Small intestine (tissue), 16 donors: ENCODE results near the gene CCDC33. TPM values are rescaled to one million over a fixed set of nuclear protein-coding genes. Genes with fewer than 3 reads are reported as not detected.
A peak's percentile ranks its signal among the peaks of the same experiment; 100 is the strongest.

ENCODE experiments used
- DNase-seq, 2 donors: peaks; one replicate each; pipeline versions ENCODE4 v3.0.0 to v3.0.0-alpha.2; 2013
- FAIRE-seq: peaks from 2 replicates; lab custom pipeline; 2012; peaks lifted over from hg19 to GRCh38; lab: Jason Lieb, UNC
- H3K27ac ChIP-seq, 3 donors: one replicate each; pipeline ENCODE4 v1.5.1; 2013; ENCODE audit warnings: low read length in 2 of 3, mild to moderate bottlenecking in 2 of 3, control low read depth in 1 of 3, inconsistent platforms in 1 of 3, low read depth in 1 of 3, moderate library complexity in 1 of 3
- H3K27me3 ChIP-seq, 3 donors: one replicate each; pipeline ENCODE4 v1.6.1; 2013; ENCODE audit warnings: low read length in 3 of 3, inconsistent platforms in 1 of 3; ENCODE audit not compliant: control insufficient read depth in 3 of 3, insufficient read depth in 3 of 3
- H3K36me3 ChIP-seq, 3 donors: one replicate each; pipeline ENCODE4 v1.6.1; 2013; ENCODE audit warnings: low read length in 3 of 3, inconsistent platforms in 1 of 3, low read depth in 1 of 3, mild to moderate bottlenecking in 1 of 3, moderate library complexity in 1 of 3; ENCODE audit not compliant: control insufficient read depth in 3 of 3, insufficient read depth in 2 of 3
- H3K4me1 ChIP-seq, 3 donors: one replicate each; pipeline ENCODE4 v1.6.1; 2013; ENCODE audit warnings: low read length in 2 of 3, inconsistent platforms in 1 of 3, low read depth in 1 of 3, mild to moderate bottlenecking in 1 of 3, moderate library complexity in 1 of 3; ENCODE audit not compliant: control insufficient read depth in 3 of 3, insufficient read depth in 2 of 3
- H3K4me3 ChIP-seq, 3 donors: one replicate each; pipeline ENCODE4 v1.5.1; 2013; ENCODE audit warnings: low read length in 3 of 3, control low read depth in 1 of 3, inconsistent platforms in 1 of 3, low read depth in 1 of 3, mild to moderate bottlenecking in 1 of 3, moderate library complexity in 1 of 3
- H3K9me3 ChIP-seq, 2 donors: one replicate each; pipeline ENCODE4 v1.6.1; 2013; ENCODE audit warnings: low read depth in 1 of 2, low read length in 1 of 2; ENCODE audit not compliant: control insufficient read depth in 2 of 2, insufficient read depth in 1 of 2
- WGBS, 3 donors: extraction: QIAGEN DNeasy Blood & Tissue Kit; methylation state at CpG; one replicate each; pipeline ENCODE4 v1.1.7; 2013; 5-methylcytosine and 5-hydroxymethylcytosine counted together
- long read RNA-seq, 10 donors: transcript quantifications; one replicate each; lab custom pipeline, GENCODE V29; 2026
- polyA plus RNA-seq, 4 donors: library from polyadenylated mRNA; stranded (reverse) in 3 of 4; unstranded in 1 of 4; fragments of 200-250 nt in 3 of 4; fragments of 120-200 nt in 1 of 4; gene quantifications; one replicate each; pipeline versions ENCODE4 v1.2.1 to v1.2.3, GENCODE V29; 2013
- donor health status: healthy with polysubstance abuse.
- donor health status: control.
- donor health status: control.
- donor health status: Bipolar disorder and iron deficiency.
- donor health status: healthy.

Gene CCDC33
- polyA plus RNA-seq = 1 to 10 TPM in 1 of 4 donors, under 1 TPM in 1, not detected in 2; 0.01 to 1.1 TPM
- long read RNA-seq, donor 1 = 0 reads
- long read RNA-seq, donor 2 = 0 reads
- long read RNA-seq, donor 3 = 0 reads
- long read RNA-seq, donor 4 = 0 reads
- long read RNA-seq, donor 5 = 0 reads
- long read RNA-seq, donor 6 = 0 reads
- long read RNA-seq, donor 7 = 0 reads
- long read RNA-seq, donor 8 = 0 reads
- long read RNA-seq, donor 9 = 0 reads
- long read RNA-seq, donor 10 = 0 reads

GRCh38 chr15:74235962-74236361 is at the start of gene CCDC33:
Gene CCDC33 (plus strand): TSS chr15:74236326. CDS start chr15:74236720, 394 bp downstream.
- FAIRE-seq (no peak), DNase-seq (peak; percentile 80 to 87)
- Histone ChIP-seq H3K9me3 (no peaks in the 10 kb centered on the region), H3K27ac (no peak within 1 kb of the TSS), H3K36me3 (no peaks in the 10 kb centered on the region), H3K27me3 (no peaks in the 10 kb centered on the region), H3K4me1 (peaks cover 0 to 27% (median 0%) of the 10 kb centered on the region in 3 donors), H3K4me3 (no peak within 1 kb of the TSS)
- WGBS, 3 donors = 5 to 46% (median 16%) methylated on average over 6 of the region's 6 CpGs

- Histone ChIP-seq H3K4me1 (no peaks in the 10 kb centered on the region), H3K9me3 (no peaks in the 10 kb centered on the region), H3K4me3 (no peak overlapping the region), H3K36me3 (peaks cover 0 to 6% (median 0%) of the 10 kb centered on the region in 3 donors), H3K27me3 (no peaks in the 10 kb centered on the region), H3K27ac (no peak overlapping the region)
- FAIRE-seq (no peak), DNase-seq (no peak)
- 88 to 91% (median 90%) methylated on average over 11 of the region's 11 CpGs for WGBS, 3 donors
Observed at GRCh38 chr15:74188216-74188615, 47.9 kb upstream of the CCDC33 start.

- Histone ChIP-seq H3K4me1 (peaks cover 0 to 13% (median 0%) of the 10 kb centered on the region in 3 donors), H3K36me3 (peaks cover 0 to 12% (median 0%) of the 10 kb centered on the region in 3 donors), H3K9me3 (no peaks in the 10 kb centered on the region), H3K27ac (no peak overlapping the region), H3K27me3 (no peaks in the 10 kb centered on the region), H3K4me3 (no peak overlapping the region)
- DNase-seq (no peak), FAIRE-seq (no peak)
- 43 to 58% (median 53%) methylated on average over 3 of the region's 3 CpGs for WGBS, 3 donors
Observed at GRCh38 chr15:74191798-74192197, 44.3 kb upstream of the CCDC33 start.

GRCh38 chr15:74192751-74193150 is 43.4 kb upstream of the CCDC33 start:
- DNase-seq (no peak), FAIRE-seq (no peak)
- Histone ChIP-seq H3K36me3 (peaks cover 0 to 12% (median 0%) of the 10 kb centered on the region in 3 donors), H3K4me1 (peaks cover 0 to 23% (median 0%) of the 10 kb centered on the region in 3 donors), H3K4me3 (no peak overlapping the region), H3K9me3 (no peaks in the 10 kb centered on the region), H3K27ac (no peak overlapping the region), H3K27me3 (no peaks in the 10 kb centered on the region)
- 44 to 73% (median 54%) methylated on average over 5 of the region's 5 CpGs for WGBS, 3 donors

GRCh38 chr15:74193299-74193718 is 42.8 kb upstream of the CCDC33 start:
- WGBS, 3 donors = 76 to 79% (median 79%) methylated on average over 4 of the region's 4 CpGs
- FAIRE-seq (no peak), DNase-seq (no peak)
- H3K27me3 ChIP-seq = no peaks in the 10 kb centered on the region
- no peak overlapping the region for H3K4me3 ChIP-seq
- peaks cover 0 to 12% (median 0%) of the 10 kb centered on the region in 3 donors for H3K36me3 ChIP-seq
- H3K27ac ChIP-seq = no peak overlapping the region
- peaks cover 0 to 25% (median 0%) of the 10 kb centered on the region in 3 donors for H3K4me1 ChIP-seq
- H3K9me3 ChIP-seq = no peaks in the 10 kb centered on the region

GRCh38 chr15:74193905-74194304 is 42.2 kb upstream of the CCDC33 start:
- Histone ChIP-seq H3K27me3 (no peaks in the 10 kb centered on the region), H3K9me3 (no peaks in the 10 kb centered on the region), H3K4me3 (no peak overlapping the region), H3K4me1 (peaks cover 0 to 25% (median 0%) of the 10 kb centered on the region in 3 donors), H3K27ac (no peak overlapping the region), H3K36me3 (peaks cover 0 to 12% (median 0%) of the 10 kb centered on the region in 3 donors)
- WGBS, 3 donors = 60 to 83% (median 62%) methylated on average over 6 of the region's 6 CpGs
- DNase-seq (no peak), FAIRE-seq (no peak)

GRCh38 chr15:74194572-74195559 is 41.3 kb upstream of the CCDC33 start:
- H3K4me1 ChIP-seq = peaks cover 0 to 29% (median 0%) of the 10 kb centered on the region in 3 donors
- no peak for DNase-seq
- H3K36me3 ChIP-seq = peaks cover 0 to 17% (median 0%) of the 10 kb centered on the region in 3 donors
- FAIRE-seq = no peak
- H3K4me3 ChIP-seq = no peak overlapping the region
- H3K9me3 ChIP-seq = no peaks in the 10 kb centered on the region
- 88 to 92% (median 90%) methylated on average over 11 to 13 of the region's 13 CpGs for WGBS, 3 donors
- H3K27me3 ChIP-seq = no peaks in the 10 kb centered on the region
- no peak overlapping the region for H3K27ac ChIP-seq

- Histone ChIP-seq H3K36me3 (peaks cover 0 to 18% (median 0%) of the 10 kb centered on the region in 3 donors), H3K27me3 (no peaks in the 10 kb centered on the region), H3K27ac (peak overlapping the region in 1 of 3 donors; percentile 52), H3K4me3 (no peak overlapping the region), H3K9me3 (no peaks in the 10 kb centered on the region), H3K4me1 (peaks cover 0 to 42% (median 0%) of the 10 kb centered on the region in 3 donors)
- 5 to 33% (median 14%) methylated on average over 7 of the region's 7 CpGs for WGBS, 3 donors
- DNase-seq (peak; percentile 90 to 97), FAIRE-seq (no peak)
Observed at GRCh38 chr15:74196175-74196574, 40.0 kb upstream of the CCDC33 start.
